AG04450 (cell line): Measurements from ENCODE around the gene SPTBN4. TPM values are rescaled to one million over a fixed set of nuclear protein-coding genes. Genes with fewer than 3 reads are reported as not detected.

ENCODE experiments used
- CTCF ChIA-PET: fragments of 300-600, 350-600 bp; formaldehyde crosslinking; extraction: SDS; loops from one replicate; lab custom pipeline; 2022; ENCODE audit warnings: antibody characterized with exemption, inconsistent platforms; lab: Charles Lee
- POLR2A ChIA-PET: fragments of 350-600 bp; formaldehyde crosslinking; extraction: SDS; loops from one replicate; lab custom pipeline; 2021; ENCODE audit warnings: antibody characterized with exemption, inconsistent platforms; lab: Yijun Ruan, JAX
- DNase-seq: peaks from one replicate; pipeline ENCODE4 v3.0.0-alpha.2; 2011; ENCODE audit warnings: low read depth, low spot score
- H3K27ac ChIP-seq: one replicate; pipeline ENCODE4 v1.5.1; 2012; ENCODE audit warnings: low read depth, low read length, control low read depth
- H3K27me3 ChIP-seq: one replicate; pipeline ENCODE4 v1.6.0; 2012; ENCODE audit warnings: low read length; ENCODE audit not compliant: control insufficient read depth, insufficient read depth
- H3K4me3 ChIP-seq: 2 replicates; pipeline ENCODE4 v1.5.1; 2011; ENCODE audit warnings: mild to moderate bottlenecking, low read depth, low read length, control low read depth
- H3K9me3 ChIP-seq: 2 replicates; pipeline ENCODE4 v1.5.1; 2012; ENCODE audit warnings: low read length; ENCODE audit not compliant: control insufficient read depth, insufficient read depth
- polyA plus RNA-seq: library from polyadenylated mRNA; depleted of rRNA; stranded (reverse); fragments of >200 nt; gene quantifications from 2 replicates; pipeline ENCODE4 v1.2.3, GENCODE V29; 2011
- TF ChIP-seq, protein P1 (sequence below): IDR thresholded peaks from 2 replicates; pipeline ENCODE4 v1.5.1; 2011; ENCODE audit warnings: low read depth, low read length, control low read depth, inconsistent platforms

Gene SPTBN4
- polyA plus RNA-seq, 1 experiment = 1.3 TPM

DNA sequence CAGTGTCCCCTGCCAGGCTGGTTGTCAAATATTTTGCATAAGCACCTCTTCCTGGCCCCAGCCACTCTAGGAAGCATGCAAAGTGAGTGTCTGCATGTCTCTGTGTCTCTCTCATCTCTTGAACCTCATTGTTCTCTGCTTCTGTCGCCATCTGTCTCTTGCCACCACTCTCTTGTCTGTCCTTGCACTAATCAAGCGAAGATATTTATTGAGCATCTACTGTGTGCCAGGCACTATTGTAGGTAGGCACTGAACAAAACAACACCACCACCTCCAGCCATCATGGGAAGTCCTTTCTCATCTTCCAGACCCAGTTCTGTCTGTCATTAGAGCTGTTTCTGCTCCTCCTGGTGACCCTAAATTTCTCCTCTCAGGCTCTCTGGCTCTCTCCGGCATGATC, 57.9 kb downstream of the SPTBN4 start:
- Histone ChIP-seq H3K27ac (no peak overlapping the region), H3K9me3 (no peaks in the 10 kb centered on the region), H3K27me3 (peaks cover 7% of the 10 kb centered on the region), H3K4me3 (no peak overlapping the region)
- TF ChIP-seq, protein P1, sequence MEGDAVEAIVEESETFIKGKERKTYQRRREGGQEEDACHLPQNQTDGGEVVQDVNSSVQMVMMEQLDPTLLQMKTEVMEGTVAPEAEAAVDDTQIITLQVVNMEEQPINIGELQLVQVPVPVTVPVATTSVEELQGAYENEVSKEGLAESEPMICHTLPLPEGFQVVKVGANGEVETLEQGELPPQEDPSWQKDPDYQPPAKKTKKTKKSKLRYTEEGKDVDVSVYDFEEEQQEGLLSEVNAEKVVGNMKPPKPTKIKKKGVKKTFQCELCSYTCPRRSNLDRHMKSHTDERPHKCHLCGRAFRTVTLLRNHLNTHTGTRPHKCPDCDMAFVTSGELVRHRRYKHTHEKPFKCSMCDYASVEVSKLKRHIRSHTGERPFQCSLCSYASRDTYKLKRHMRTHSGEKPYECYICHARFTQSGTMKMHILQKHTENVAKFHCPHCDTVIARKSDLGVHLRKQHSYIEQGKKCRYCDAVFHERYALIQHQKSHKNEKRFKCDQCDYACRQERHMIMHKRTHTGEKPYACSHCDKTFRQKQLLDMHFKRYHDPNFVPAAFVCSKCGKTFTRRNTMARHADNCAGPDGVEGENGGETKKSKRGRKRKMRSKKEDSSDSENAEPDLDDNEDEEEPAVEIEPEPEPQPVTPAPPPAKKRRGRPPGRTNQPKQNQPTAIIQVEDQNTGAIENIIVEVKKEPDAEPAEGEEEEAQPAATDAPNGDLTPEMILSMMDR = no peak
- ChIA-PET CTCF (interaction anchor here (0.5 to 1.8 kb wide), 4 partner anchors 8 to 337 kb away, joined by 3 to 5 read pairs (median 4); no protein-coding TSS in a partner anchor), POLR2A (no interaction called here)
- DNase-seq = no peak

DNA sequence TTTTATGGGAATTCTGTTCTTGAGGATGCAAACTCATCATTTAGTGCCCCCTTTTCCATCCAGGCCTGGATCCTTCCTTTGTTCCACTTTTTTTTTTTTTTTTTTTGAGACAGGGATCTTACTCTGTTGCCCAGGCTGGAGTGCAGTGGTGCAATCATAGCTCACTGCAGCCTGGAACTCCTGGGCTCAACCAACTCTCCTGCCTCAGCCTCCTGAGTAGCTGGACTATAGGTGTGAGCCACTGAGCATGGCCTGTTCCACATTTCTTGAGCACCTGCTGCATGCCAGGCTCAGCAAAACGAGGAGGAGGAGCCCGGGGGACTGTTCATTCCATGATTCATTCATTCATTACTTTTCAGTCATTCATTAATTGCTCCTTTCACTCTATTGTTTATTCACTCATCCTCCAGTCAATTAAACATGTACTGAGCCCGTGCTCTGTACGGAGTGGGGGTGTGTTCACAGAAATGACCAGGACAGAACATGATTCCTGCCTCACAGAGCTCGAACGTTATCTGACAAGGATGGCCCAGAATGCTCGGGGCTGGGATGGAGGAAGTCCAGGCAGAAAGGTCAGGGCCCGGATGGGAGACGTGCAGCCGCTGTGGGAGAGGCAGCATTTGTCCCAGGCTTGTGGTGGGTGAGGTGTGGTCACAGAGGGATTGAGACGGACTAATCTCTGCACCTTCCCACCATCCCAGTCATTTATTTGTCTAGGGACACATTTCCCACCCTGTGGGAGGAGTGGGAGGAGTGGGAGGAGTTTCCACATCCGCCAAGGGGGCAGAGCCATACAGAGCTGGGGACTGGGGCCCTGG, 58.6 kb downstream of the SPTBN4 start:
- no peak for DNase-seq
- POLR2A ChIA-PET = no interaction called here
- Histone ChIP-seq H3K9me3 (no peaks in the 10 kb centered on the region), H3K4me3 (no peak overlapping the region), H3K27ac (no peak overlapping the region), H3K27me3 (peaks cover 4% of the 10 kb centered on the region)
- TF ChIP-seq, protein P1 = no peak
- CTCF ChIA-PET = interaction anchor here (0.6 to 1.1 kb wide), 5 partner anchors 15 to 301 kb away, joined by 3 to 10 read pairs (median 4); no protein-coding TSS in a partner anchor

DNA sequence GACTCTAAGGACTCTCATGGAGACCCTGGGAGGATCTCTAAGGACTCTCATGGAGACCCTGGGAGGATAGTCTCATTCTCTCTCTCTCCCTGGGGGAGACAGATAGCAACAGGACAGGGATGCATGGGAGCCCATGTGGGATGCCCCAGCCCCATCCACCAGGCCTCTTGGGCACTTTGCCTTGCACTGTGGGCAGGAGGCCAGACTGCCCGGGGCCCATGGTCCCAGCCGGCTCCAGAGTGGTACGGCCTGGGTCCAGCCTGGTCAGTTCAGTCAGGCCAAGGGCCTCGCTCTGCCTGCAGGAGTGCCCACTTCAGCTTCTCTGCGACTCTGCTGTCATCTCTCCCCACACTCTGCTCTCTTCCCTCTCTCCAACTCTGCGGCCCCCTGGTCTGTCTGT, 61.3 kb downstream of the SPTBN4 start:
- ChIA-PET POLR2A (no interaction called here), CTCF (no interaction called here)
- Histone ChIP-seq H3K27ac (no peak overlapping the region), H3K9me3 (no peaks in the 10 kb centered on the region), H3K4me3 (no peak overlapping the region), H3K27me3 (peaks cover 10% of the 10 kb centered on the region)
- no peak for DNase-seq
- TF ChIP-seq, protein P1 = no peak

DNA sequence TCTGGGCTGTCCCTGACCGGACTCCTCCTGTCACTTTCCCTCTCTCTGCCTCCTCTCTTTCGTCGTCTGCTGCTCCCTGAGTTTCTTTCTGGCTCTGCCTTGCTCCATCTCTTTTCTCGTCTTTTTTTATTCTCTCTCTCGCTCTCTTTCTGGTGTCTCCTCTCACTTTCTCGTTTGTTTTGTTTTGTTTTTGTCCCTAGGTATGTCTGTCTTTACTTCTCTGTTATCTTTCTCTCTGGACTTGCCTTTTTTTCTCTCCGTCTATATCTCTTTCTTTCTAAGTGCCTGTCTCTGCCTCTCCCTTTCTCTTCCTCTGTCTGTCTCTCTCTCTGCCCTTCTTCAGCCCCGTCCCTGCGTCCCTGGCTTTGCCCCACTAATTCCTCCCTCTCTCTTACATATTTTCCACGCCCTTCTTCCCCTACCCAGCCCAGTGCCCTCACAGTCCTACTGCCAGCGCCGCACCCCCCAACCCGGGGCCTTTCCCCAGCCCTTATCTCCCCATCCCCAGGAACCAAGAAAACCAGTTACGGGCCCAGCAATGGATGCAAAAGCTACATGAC, 61.8 kb downstream of the SPTBN4 start:
- TF ChIP-seq, protein P1 = no peak
- Histone ChIP-seq H3K4me3 (no peak overlapping the region), H3K27me3 (peaks cover 12% of the 10 kb centered on the region), H3K27ac (no peak overlapping the region), H3K9me3 (no peaks in the 10 kb centered on the region)
- ChIA-PET CTCF (interaction anchor here (0.6 to 1.4 kb wide), 8 partner anchors 12 to 156 kb away, joined by 3 to 8 read pairs (median 5); no protein-coding TSS in a partner anchor), POLR2A (no interaction called here)
- DNase-seq = no peak
